ENCODE data around the gene DUSP2.

DUSP2 gene

DNA sequence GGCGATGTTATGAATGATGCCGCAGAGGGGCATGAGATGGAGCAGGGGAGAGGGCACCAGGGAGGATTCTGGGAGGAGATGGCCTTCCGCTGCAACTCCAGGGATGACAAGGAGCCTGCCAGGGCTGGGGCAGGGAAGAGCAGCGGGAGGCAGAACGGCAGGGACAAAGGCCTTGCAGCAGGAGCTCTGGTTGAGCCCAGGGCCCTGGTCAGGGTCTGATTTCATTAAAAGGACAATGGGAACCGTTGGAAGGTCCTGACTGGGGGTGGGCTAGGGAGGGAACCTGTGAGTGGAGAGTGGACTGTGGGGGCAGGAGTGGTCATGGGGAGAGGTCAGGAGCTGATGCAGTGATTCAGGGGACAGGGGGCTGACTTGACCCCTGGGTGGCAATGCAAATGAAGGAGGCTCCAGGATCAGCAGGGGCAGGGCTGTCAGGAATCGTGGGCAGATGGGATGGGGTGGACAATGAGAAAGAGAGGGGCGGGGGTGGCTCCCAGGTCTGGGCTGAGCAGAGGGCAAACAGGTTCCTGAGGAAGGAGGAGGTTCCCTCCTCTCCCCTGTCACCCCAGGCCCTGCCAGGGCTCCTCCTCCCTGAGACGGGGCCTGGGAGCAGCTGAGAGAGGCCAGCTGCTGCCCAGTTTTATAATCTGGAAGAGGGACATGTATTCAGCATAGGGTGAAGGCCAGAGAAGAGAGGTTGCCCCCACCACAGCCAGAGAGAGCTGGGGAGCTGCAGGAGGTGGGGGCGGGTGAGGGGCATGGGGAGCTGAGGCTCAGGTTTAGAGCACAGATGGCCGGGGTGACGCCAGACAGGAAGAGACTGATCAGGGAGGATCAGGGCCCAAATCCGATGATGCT lies 7.3 kb upstream of the DUSP2 start:
- H3K36me3 ChIP-seq (ENCODE audit: control insufficient read depth in 1 of 2, insufficient read depth in 2 of 2, low read depth in 1 of 2, low read length in 2 of 2), result no peaks in the 10 kb centered on the region
- no peak overlapping the region for H4K8ac ChIP-seq (ENCODE audit: low read length)
- H3K23ac ChIP-seq (ENCODE audit: low read length in 2 of 2), result no peak overlapping the region
- no peak overlapping the region for H2BK12ac ChIP-seq (ENCODE audit: low read length in 2 of 2)
- no peaks in the 10 kb centered on the region for H3K79me1 ChIP-seq (replicated peaks; ENCODE audit: low read length, poor library complexity, severe bottlenecking)
- no peak overlapping the region for H2BK5ac ChIP-seq (ENCODE audit: low read depth, low read length, poor library complexity, severe bottlenecking)
- no peak overlapping the region for H3K9ac ChIP-seq (ENCODE audit: low read length)
- H2AFZ ChIP-seq (ENCODE audit: low read depth, low read length), result no peak overlapping the region
- H2AK5ac ChIP-seq (ENCODE audit: low read length, severe bottlenecking), result no peak overlapping the region
- 82% methylated on average over 12 of the region's 13 CpGs for WGBS
- H3K9me3 ChIP-seq (ENCODE audit: control insufficient read depth, low read length), result no peaks in the 10 kb centered on the region
- no peak overlapping the region for H3K14ac ChIP-seq (ENCODE audit: low read length in 2 of 2)
- no peak for DNase-seq
- H2BK120ac ChIP-seq (ENCODE audit: low read depth, low read length), result no peak overlapping the region
- no peak overlapping the region for H3K18ac ChIP-seq (ENCODE audit: low read depth in 1 of 2, low read length in 2 of 2)
- peaks cover 15% of the 10 kb centered on the region for H3K4me1 ChIP-seq (ENCODE audit: control insufficient read depth, insufficient read depth, low read depth, low read length)
- H4K91ac ChIP-seq (ENCODE audit: low read length), result no peak overlapping the region
- no peak overlapping the region for H3K27ac ChIP-seq (ENCODE audit: low read length, poor library complexity, severe bottlenecking)
- H3K4ac ChIP-seq (ENCODE audit: low read depth in 1 of 2, low read length in 2 of 2), result no peak overlapping the region
- H3K4me2 ChIP-seq (ENCODE audit: low read length, poor library complexity, severe bottlenecking), result no peak overlapping the region
- no peak overlapping the region for H3K4me3 ChIP-seq (ENCODE audit: insufficient read depth in 1 of 2, low read depth in 1 of 2, low read length in 2 of 2)
- H3K27me3 ChIP-seq (ENCODE audit: control insufficient read depth in 1 of 2, insufficient read depth in 1 of 2, low read length in 2 of 2), result peaks cover 3 to 26% of the 10 kb centered on the region in 2 experiments
- no peak overlapping the region for H2BK15ac ChIP-seq (ENCODE audit: low read depth, poor library complexity, severe bottlenecking)

GRCh38 chr2:96151595-96152303 lies 6.5 kb upstream of the DUSP2 start:
- Histone ChIP-seq H2AFZ (ENCODE audit: low read depth, low read length) (no peak overlapping the region), H3K4me3 (ENCODE audit: insufficient read depth in 1 of 2, low read depth in 1 of 2, low read length in 2 of 2) (no peak overlapping the region), H3K9me3 (ENCODE audit: control insufficient read depth, low read length) (no peaks in the 10 kb centered on the region), H3K27ac (ENCODE audit: low read length, poor library complexity, severe bottlenecking) (no peak overlapping the region), H2BK15ac (ENCODE audit: low read depth, poor library complexity, severe bottlenecking) (no peak overlapping the region), H3K4me2 (ENCODE audit: low read length, poor library complexity, severe bottlenecking) (no peak overlapping the region), H2BK5ac (ENCODE audit: low read depth, low read length, poor library complexity, severe bottlenecking) (no peak overlapping the region), H3K14ac (ENCODE audit: low read length in 2 of 2) (no peak overlapping the region), H2BK120ac (ENCODE audit: low read depth, low read length) (no peak overlapping the region), H3K4ac (ENCODE audit: low read depth in 1 of 2, low read length in 2 of 2) (no peak overlapping the region), H3K79me1 (replicated peaks; ENCODE audit: low read length, poor library complexity, severe bottlenecking) (no peaks in the 10 kb centered on the region), H3K27me3 (ENCODE audit: control insufficient read depth in 1 of 2, insufficient read depth in 1 of 2, low read length in 2 of 2) (peaks cover 5 to 18% of the 10 kb centered on the region in 2 experiments), H4K91ac (ENCODE audit: low read length) (no peak overlapping the region), H2BK12ac (ENCODE audit: low read length in 2 of 2) (no peak overlapping the region), H4K8ac (ENCODE audit: low read length) (no peak overlapping the region), H3K9ac (ENCODE audit: low read length) (no peak overlapping the region), H3K18ac (ENCODE audit: low read depth in 1 of 2, low read length in 2 of 2) (no peak overlapping the region), H3K23ac (ENCODE audit: low read length in 2 of 2) (no peak overlapping the region), H3K36me3 (ENCODE audit: control insufficient read depth in 1 of 2, insufficient read depth in 2 of 2, low read depth in 1 of 2, low read length in 2 of 2) (no peaks in the 10 kb centered on the region), H2AK5ac (ENCODE audit: low read length, severe bottlenecking) (no peak overlapping the region), H3K4me1 (ENCODE audit: control insufficient read depth, insufficient read depth, low read depth, low read length) (peaks cover 11% of the 10 kb centered on the region)
- no peak for DNase-seq
- WGBS, result 89% methylated on average over 9 of the region's 9 CpGs

DNA sequence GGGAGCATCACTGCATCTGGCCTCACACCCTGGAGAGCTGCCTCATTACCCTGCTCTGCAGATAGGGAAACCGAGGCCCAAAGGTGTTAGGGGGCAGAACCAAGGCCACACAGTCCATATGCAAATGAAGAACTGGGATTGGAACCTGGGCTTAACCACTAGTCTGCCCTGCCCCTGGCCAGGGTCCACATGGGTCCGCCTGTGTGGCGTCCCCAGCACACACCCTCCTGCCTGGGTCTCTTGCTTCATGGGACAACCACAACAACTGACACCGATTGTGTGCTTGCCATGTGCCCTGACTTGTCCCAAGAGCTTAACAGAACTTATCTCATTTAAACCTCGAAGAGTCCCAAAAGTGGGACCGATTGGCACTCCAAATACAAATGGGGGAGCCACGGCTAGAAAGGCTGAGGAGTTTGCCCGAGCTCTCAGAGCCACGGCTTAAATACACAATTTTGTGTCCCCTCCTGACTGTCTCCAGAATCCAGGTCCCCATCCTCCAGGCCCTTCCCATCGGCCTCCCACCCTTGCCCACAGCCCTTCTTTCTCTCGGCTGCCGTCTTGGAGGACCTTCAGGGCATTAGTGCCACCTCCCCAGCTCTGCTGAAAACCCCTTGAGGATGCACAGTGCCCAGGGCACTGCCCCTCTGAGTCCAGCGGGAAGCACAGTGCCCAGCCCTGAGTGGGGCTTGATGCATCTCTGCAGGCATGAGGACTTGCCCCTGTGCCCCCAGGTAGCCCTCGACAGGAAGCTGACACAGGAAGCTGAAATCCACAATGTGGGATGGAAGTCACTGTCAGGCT lies 5.8 kb upstream of the DUSP2 start:
- no peak overlapping the region for H2BK120ac ChIP-seq (ENCODE audit: low read depth, low read length)
- H3K18ac ChIP-seq (ENCODE audit: low read depth in 1 of 2, low read length in 2 of 2), result no peak overlapping the region
- H4K8ac ChIP-seq (ENCODE audit: low read length), result no peak overlapping the region
- no peak overlapping the region for H3K4me3 ChIP-seq (ENCODE audit: insufficient read depth in 1 of 2, low read depth in 1 of 2, low read length in 2 of 2)
- no peak overlapping the region for H2AFZ ChIP-seq (ENCODE audit: low read depth, low read length)
- peaks cover 13 to 17% of the 10 kb centered on the region in 2 experiments for H3K27me3 ChIP-seq (ENCODE audit: control insufficient read depth in 1 of 2, insufficient read depth in 1 of 2, low read length in 2 of 2)
- no peaks in the 10 kb centered on the region for H3K79me1 ChIP-seq (replicated peaks; ENCODE audit: low read length, poor library complexity, severe bottlenecking)
- H3K9me3 ChIP-seq (ENCODE audit: control insufficient read depth, low read length), result no peaks in the 10 kb centered on the region
- H3K4me2 ChIP-seq (ENCODE audit: low read length, poor library complexity, severe bottlenecking), result no peak overlapping the region
- no peak overlapping the region for H4K91ac ChIP-seq (ENCODE audit: low read length)
- no peak overlapping the region for H3K27ac ChIP-seq (ENCODE audit: low read length, poor library complexity, severe bottlenecking)
- no peak overlapping the region for H2BK5ac ChIP-seq (ENCODE audit: low read depth, low read length, poor library complexity, severe bottlenecking)
- H3K4ac ChIP-seq (ENCODE audit: low read depth in 1 of 2, low read length in 2 of 2), result no peak overlapping the region
- peaks cover 0 to 2% of the 10 kb centered on the region in 2 experiments for H3K36me3 ChIP-seq (ENCODE audit: control insufficient read depth in 1 of 2, insufficient read depth in 2 of 2, low read depth in 1 of 2, low read length in 2 of 2)
- no peak for DNase-seq
- H3K9ac ChIP-seq (ENCODE audit: low read length), result no peak overlapping the region
- no peak overlapping the region for H2BK12ac ChIP-seq (ENCODE audit: low read length in 2 of 2)
- no peak overlapping the region for H2BK15ac ChIP-seq (ENCODE audit: low read depth, poor library complexity, severe bottlenecking)
- H3K4me1 ChIP-seq (ENCODE audit: control insufficient read depth, insufficient read depth, low read depth, low read length), result peaks cover 14% of the 10 kb centered on the region
- WGBS, result 92% methylated on average over 14 of the region's 14 CpGs
- no peak overlapping the region for H3K14ac ChIP-seq (ENCODE audit: low read length in 2 of 2)
- H2AK5ac ChIP-seq (ENCODE audit: low read length, severe bottlenecking), result no peak overlapping the region
- no peak overlapping the region for H3K23ac ChIP-seq (ENCODE audit: low read length in 2 of 2)

All from mesenchymal stem cell (in vitro differentiated cells and primary cell).